Endothelial cell of hepatic sinusoid (primary cell): ENCODE measurements around the gene APH1B.
"Not testable (repeated sequence)": the region's sequence is repeated elsewhere in the genome, so short reads cannot be mapped to it uniquely, and the experiment has no call there.

Experiments
- in situ Hi-C: cut with HindIII; loops from 2 replicates; pipeline ENCODE4 v1.10.0; 2017; ENCODE audit warnings: low sequenced_read_pairs

Gene APH1B

GRCh38 chr15:63327648-63328421 is 50.4 kb downstream of the APH1B start:
- in situ Hi-C loops, result no loop called here

DNA sequence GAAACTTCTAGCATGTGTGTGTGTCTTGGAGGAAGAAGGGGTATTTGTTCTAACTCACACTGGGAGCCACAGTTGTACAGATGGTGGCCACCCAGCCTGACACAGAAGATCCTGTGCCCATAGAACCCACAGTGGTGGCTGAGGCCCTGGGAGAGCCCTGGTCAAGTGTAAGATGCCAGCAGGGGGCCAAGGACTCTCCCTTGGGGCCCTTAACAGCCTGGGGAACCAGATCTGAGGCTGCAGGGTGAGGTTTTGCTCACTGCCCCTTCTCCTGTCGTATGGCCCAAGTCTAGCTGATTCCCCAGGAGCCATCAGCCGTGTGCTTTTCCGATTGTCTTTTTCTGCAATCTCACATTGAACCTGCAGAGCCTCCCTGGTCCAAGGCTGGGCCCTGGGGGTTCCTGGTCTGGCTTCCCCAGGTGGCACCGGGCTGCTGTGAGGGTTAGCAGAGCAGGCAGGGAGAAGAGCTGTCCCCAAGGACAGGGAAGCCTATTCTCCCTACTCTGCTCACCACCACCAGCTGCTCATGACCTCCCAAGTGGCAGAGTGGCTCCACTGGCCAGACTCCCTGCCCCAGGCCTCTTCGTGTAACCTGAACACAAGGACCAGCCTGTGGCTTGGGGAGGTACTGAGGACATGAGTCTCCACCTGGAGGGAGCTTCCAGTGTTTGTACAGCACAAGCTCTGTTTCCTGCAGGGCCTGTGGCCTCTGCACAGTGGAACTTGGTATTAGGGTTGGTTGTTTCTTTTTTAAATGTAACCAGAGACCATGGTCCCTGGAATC is 52.4 kb downstream of the APH1B start:
- in situ Hi-C loops, result no loop called here

- in situ Hi-C loops, result no loop called here
Observed at GRCh38 chr15:63330926-63331325, 53.5 kb downstream of the APH1B start.

DNA sequence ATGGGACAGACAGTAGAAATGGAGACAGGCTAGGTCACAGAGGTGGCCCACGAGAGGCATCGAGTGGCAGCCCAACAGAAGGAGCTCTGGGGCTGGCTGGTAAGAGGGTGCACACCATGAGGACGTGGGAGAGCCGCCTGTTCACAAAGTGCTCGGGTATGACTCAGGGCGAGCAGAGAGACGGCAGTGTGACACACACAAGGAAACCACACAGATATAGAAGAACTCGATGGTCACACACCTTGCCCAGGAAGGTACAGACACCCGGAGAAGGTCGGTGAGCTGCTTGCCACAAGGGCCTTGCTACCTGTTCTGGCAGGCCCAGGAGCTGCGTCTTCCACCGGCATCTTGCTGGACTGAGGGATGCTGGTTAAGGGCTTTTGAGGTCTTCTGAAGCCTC is 54.1 kb downstream of the APH1B start:
- in situ Hi-C loops, result no loop called here

- in situ Hi-C loops, result no loop called here
Observed at GRCh38 chr15:63332367-63333124, 55.1 kb downstream of the APH1B start.

GRCh38 chr15:63334821-63335220 is 57.4 kb downstream of the APH1B start:
- in situ Hi-C loops, result loop anchor here (5.0 kb wide), 1 partner anchor 57 kb away; no protein-coding TSS in a partner anchor

DNA sequence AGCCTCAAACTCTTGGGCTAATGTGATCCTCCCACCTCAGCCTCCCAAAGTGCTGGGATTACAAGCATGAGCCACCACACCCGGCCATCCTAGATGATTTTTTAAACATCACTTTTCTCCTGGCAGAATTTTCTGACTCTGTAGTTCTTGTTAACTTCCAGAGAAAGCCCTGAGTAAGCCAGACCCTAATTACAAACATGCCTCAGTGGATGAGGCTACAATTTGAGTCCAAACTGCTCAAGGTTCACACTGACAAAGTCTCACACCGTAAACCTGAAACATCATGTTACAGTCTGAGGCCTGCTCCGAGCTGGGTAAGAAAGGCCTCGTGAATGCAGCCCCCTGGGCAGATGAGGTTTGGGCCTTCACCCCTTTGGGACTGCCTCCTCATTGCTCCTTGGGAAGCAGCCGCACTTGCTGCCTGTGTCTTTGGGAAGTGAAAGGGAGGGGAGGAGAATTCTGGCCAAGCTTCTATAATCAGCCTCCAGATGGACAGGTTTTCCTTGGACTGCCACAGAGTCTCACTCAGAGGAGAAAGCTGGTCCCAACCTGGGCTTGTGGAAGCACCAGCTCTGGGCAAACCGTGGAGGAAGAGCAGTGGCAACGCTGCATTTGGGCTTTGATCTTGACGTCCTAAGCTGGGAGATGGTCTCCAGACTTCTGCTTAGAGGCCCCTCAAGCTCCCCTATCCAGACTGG is 58.3 kb downstream of the APH1B start:
- in situ Hi-C loops, result loop anchor here (5.0 kb wide), 1 partner anchor 57 kb away; no protein-coding TSS in a partner anchor

DNA sequence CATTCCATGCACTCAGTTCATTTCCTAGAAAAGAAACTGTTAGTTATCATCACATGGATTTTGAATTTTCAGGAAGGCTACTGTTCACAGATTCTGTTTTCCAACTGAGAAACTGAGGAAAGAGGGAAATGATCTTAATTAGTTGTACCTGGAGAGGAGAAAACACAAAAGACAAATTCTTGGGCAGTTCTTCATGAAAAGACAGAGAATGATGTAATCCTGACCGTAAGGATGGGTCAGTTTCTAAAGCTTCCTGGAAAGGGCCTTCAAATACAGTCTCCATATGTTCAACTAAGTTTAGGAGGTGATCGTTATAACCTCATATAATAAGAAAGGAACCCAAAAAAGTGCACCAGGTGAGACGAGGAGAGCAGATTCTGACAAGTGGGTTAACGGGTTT is 59.6 kb downstream of the APH1B start:
- in situ Hi-C loops, result loop anchor here (5.0 kb wide), 1 partner anchor 55 kb away; no protein-coding TSS in a partner anchor

GRCh38 chr15:63338170-63338569 is 60.8 kb downstream of the APH1B start:
- in situ Hi-C loops, result loop anchor here (5.0 kb wide), 1 partner anchor 54 kb away; no protein-coding TSS in a partner anchor

DNA sequence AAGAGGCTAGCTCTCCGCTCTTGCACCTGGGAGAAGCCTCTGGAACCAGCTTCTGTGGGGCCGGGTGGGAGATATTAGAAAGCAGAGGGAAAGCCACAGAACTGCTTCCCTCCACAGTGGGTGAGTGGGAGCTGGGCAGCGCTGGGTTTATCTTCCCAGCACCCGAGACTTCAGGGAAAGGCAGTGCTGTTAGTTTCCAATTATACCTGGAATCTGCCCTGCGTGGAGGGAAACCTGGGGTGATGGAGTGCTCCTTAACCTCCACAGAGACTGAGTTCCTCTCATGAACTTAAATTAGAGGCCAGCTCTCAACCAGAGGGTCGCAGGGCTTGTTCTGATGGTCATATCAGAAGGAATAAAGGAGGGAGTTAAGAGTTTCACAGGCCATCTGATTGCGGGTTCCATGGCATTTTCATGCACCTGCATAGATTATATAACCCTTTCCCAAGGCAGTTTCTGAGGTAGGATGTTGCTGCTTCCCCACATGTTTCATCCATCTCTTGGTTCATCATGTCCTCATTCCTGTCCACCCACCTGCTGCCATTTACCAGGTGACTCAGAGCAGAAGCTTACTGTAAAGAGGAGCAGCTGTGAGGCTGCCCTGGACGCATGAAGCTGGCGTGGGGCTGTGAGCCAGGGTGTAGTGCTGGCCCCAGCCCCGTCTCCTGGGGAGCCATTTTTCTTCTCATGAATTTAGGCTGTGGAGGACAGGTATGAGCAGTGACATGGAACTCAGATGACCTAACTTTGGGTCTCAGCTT is 61.8 kb downstream of the APH1B start:
- in situ Hi-C loops, result loop anchor here (5.0 kb wide), 1 partner anchor 53 kb away; no protein-coding TSS in a partner anchor

GRCh38 chr15:63339836-63340235 is 62.4 kb downstream of the APH1B start:
- in situ Hi-C loops, result loop anchor here (5.0 kb wide), 1 partner anchor 52 kb away; no protein-coding TSS in a partner anchor

DNA sequence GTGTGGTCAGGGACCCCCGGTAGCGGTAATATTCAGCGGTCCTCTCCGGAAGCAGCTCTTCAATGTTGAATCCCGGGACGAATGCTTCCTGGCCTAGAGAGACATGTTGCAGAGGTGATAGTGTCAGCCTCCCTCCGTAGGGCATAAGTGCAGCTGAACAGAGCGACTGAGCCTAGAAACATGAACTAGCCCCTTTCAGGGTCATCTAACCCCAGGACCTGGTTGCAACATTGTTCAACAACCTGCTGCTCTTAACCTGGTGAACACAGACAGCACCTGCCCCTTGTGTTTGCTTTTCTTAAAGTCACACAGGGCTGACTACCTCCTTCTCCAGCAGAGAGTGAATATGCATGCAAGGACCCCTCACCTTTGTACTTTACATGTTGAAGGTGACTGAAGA is 62.9 kb downstream of the APH1B start:
- in situ Hi-C loops, result no loop called here

DNA sequence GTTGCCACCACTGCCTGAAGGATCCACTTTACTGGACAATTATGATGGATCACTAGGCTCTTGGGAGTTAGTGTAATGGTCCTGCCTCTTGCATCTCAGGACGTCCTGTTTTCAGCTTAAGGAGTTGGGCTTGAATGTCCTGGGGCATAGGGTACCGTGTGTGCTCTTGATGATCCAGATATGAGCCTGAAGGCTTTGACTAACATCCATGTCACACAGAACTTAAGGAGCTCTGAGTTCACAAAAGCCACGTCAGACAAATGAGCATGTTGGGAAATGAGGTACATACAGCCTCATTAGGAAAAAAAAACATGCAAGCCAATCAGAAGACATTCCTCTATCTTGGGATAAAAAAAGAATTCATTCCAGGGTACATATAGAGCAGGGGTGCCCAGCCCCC is 63.5 kb downstream of the APH1B start:
- in situ Hi-C loops, result no loop called here

DNA sequence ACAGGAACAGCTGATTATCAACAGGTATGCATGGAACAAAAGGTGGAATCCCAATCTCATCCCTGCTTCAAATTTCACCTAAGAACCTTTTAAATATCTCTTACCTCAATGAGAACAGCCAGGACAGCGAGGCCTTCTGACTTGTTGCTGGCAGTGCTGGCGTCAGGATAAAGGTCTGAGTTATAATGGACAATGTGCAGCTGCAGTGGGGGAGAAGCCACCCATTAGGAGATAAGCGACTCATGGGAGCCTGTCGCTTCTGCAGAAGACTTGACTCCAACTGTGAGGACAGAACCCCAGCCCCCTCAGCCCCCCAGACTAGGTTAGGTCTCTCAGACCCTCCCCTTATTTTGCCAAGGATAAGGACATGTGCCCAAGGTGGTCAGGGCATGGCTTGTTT is 64.5 kb downstream of the APH1B start:
- in situ Hi-C loops, result no loop called here

DNA sequence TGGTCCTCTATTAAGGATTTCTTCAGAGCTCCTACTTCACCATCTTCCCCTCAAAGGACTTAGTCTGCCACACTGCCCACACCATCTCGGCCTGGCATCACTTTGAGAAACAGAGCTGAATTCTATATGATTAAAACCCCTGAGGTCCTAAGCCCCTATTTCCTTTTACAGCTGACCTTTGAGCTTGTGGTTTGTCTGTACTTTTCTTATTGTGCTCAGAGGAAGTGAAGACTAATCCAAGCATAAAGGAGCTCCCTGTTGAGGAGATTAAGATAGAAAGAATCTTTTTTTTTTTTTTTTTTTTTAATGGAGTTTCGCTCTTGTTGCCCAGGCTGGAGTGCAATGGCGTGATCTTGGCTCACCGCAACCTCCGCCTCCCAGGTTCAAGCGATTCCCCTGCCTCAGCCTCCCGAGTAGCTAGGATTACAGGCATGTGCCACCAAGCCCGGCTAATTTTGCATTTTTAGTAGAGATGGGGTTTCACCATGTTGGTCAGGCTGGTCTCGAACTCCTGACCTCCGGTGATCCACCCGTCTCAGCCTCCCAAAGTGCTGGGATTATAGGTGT is 65.7 kb downstream of the APH1B start:
- in situ Hi-C loops, result not testable (repeated sequence)

- in situ Hi-C loops, result loop anchor here (5.0 kb wide), 1 partner anchor 68 kb away; the partner anchor contains the start of gene APH1B
Observed at GRCh38 chr15:63344731-63345390, 67.5 kb downstream of the APH1B start.

DNA sequence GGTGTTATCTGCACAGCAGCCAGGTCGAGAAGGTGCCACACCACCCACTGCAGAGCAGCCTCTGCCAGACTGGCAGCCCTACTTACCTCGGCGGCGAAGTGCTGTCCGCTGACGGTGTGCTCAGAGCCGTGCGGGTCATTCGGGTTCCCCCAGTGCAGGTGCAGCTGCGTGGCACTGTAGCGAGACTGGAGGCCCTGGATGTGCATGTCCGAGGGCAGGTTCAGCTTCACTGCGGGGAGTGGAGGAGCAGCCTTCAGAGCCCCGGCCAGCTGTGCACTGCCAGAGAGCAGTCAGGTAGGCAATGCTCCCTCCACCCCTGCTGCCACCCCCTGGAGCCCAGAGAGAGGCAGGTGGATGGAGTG is 68.0 kb downstream of the APH1B start:
- in situ Hi-C loops, result loop anchor here (5.0 kb wide), 1 partner anchor 68 kb away; the partner anchor contains the start of gene APH1B

DNA sequence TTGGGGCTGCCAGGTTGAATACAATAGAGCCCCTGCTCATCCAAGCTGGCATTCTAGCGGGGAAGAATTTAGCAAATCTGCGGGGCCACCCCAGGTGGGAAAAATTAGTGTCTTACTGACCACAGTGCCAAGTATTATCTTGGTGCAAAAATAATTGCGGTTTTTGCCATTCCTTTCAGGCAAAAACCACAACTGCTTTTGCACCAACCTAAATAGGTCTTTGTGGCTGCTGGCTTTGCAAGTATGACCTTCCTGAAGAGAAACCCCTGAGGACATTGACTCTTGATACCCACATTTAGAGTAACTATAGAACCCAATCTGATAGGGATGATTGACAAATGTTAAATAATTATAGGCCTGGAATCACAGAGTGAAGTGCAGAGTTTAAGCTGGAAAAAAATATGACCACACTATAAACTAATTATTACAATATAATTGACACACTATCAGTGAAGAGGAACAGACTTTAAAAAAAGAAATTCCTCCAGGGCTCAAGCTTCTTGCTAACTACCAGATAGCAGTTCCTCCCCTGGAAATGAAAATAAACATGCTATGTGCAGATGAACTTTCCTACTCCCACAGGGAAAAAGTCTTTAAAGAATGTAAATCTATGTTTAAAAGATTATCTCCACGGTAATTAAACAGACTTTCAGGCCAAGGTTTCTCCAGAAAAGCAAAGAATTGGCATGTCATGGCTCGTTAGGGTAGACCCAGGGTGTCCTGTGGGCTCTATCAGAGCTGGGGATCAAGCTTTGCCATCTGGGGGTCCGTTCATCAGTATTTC is 69.9 kb downstream of the APH1B start:
- in situ Hi-C loops, result loop anchor here (5.0 kb wide), 1 partner anchor 70 kb away; the partner anchor contains the start of gene APH1B
